Esophagus mucosa (tissue), 1 donor: Measurements from ENCODE around the gene C20orf144. TPM values are rescaled to one million over a fixed set of nuclear protein-coding genes. Genes with fewer than 3 reads are reported as not detected.
"Not testable (repeated sequence)": the region's sequence is repeated elsewhere in the genome, so short reads cannot be mapped to it uniquely, and the experiment has no call there.

Experiments
- ATAC-seq: fragments of 200-7000 bp; cut with Tn5 transposase; one replicate; pipeline ENCODE4 v1.9.1; 2020
- total RNA-seq: library from RNA; stranded (reverse); gene quantifications from one replicate; pipeline ENCODE4 v1.2.4, GENCODE V29; 2023
- donor health status: DM: yes; HTN: yes; CAD: no.

The C20orf144 gene
- not detected for total RNA-seq

DNA sequence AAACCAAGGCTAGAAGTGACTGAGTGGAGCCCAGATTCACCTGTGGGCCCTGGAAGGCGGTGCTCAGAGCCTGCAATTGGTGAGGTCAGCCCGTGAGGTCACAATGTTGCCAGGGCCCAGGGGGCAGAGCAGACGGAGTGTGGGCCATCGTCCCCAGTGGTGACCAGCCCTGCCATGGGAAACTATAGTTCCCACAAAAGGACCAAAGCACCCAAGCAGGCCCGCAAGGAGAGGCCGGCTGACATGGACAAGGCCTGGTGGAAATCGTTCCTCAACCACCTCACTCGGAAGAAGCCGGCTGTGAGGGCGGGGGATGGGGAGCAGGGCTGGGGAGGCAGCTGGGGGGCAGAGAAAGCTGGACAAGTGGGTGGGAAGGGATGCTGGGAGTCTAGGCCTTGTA lies at the start of gene C20orf144:
Gene C20orf144, plus strand, starts transcription at position 156 of the 400 bp plus-strand sequence. Its CDS starts 19 bp downstream, at position 175.
- no peak for ATAC-seq

DNA sequence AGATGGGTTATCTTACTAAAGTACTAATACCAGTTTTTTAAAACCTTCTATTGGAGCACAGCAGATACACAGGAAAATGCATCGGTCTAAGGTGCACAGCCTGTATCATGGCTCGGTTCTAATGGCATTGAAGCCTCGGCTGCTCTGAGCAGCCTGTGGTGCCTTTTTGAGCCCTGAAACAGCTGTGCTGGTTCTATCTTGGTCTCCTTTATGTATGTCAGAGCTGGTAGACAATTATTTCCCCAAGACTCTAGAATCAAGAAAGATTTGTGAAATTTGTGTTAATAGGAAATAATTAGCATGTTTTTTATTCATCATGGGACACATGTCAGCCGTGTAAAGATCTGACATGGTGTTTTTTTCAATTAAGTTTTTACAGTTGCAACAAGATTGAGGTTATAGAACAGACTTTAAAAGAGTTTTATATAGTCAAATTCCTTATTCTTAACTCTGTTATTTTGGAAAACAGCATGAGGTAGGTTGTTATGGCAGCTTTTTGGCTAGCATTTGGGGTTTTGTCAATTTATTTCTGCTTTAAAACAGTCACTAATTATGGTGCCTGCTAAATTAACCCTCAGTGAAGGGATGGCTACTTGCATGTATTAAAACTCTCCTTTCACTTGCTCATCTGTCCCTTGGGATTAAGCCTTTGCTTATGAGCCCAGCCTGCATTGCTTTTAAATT lies 40.3 kb upstream of the C20orf144 start:
- no peak for ATAC-seq

DNA sequence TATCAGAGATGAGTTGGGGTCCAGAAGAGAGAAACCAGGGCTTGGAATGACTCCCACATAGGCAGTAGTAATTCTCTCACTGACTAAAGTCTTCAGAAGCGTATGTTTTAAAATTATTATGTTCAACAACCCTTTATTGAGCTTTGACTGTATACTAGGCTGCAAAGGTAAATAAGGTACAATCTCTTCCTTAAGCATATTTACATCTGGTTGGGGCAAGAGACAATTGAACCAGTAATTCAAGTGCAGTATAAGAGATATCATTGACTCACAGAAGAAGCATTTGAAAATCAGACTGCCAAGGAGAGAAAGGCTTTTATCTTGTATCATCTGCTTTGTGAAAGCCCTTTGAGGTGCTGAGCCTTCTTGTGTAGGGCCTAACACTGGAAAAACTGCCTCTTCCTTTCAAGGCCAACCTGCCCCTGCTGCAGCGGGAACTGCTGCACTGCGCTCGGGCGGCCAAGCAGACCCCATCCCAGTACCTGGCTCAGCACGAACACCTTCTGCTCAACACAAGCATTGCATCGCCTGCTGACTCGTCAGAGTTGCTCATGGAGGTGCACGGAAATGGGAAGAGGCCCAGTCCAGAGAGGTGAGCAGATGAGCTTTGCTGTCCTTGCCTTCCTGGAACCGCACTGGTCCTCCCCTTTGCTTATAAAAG lies 39.3 kb upstream of the C20orf144 start:
- no peak for ATAC-seq

DNA sequence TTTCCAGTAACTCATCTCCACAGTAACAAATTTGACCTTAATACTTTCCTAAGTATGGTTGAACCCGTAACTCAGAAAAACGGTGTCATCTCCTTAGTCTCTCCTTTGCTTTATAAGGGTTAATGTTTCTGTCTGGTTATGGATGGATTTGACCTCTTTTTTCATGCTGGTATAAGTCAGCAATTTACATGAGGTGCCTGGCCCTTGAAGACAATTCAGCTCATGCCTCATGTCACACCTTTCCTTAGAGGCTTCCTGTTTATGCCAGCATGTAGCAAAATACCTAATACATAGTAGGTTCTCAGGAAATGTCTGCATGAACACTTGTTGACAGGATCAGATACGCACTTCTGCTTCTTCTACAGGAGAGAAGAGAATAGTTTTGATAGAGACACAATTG lies 37.7 kb upstream of the C20orf144 start:
- ATAC-seq: no peak

DNA sequence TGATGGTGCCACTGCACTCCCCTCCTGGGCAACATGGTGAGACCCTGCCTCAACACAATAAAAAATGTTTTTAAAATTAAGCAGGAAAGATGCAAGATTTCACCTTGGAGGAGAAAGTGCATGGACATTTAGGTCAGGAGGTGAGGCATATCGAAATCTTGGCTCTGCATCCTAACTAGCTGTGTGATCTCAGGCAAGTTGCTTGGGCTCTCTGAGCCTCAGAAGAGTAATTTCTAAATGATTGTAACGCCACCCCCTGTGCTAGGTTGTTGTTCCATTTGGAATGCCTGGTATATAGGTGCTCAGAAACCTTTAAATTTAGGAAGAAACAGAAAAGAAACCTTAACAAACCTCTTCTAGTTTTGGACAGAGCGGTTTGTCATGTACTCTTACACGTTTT lies 35.9 kb upstream of the C20orf144 start:
- ATAC-seq: no peak

DNA sequence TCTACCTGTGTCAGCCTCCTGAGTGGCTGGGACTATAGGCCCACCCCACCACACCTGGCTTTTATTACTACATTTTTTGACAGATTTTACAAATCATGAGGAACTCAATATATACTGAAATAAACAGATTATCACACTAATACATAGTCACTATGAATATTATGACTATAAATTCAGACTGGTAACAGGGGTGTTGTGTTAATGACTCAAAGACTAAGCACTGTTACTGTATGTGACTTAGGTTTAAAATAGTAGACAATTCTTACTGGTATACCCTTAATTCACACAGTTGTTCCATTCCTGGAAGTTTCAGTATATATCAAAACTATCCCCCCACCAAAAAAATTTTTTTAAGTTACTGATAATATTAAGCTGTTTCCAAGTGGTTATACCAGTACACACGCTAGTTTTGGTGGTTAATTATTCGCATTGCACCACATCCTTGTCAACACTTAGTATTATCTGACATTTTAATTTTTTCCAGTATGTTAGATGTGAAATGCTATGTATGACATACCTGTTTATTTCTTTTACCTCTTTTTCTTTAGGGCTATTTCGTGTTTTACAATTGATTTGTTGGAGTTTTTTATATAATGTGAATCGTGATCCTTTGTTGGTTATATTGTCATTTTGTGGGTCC lies 34.4 kb upstream of the C20orf144 start:
- no peak for ATAC-seq

DNA sequence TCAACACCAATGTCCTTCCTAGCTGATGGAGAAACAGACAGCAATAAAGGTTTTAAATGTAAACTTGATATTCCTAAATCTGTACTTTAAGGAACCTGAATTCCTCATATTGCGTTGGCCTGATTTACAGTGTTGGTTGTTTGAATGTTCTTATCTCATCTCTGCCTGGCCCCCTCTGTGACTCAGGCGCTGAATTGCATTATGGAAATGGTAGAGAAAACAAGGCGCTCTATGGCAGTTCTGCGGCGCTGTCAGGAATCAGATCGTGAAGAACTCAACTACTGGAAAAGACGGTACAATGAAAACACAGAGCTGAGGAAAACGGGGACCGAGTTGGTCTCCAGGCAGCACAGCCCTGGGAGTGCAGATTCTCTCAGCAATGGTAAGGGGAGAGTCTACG lies 32.6 kb upstream of the C20orf144 start:
- ATAC-seq: no peak

DNA sequence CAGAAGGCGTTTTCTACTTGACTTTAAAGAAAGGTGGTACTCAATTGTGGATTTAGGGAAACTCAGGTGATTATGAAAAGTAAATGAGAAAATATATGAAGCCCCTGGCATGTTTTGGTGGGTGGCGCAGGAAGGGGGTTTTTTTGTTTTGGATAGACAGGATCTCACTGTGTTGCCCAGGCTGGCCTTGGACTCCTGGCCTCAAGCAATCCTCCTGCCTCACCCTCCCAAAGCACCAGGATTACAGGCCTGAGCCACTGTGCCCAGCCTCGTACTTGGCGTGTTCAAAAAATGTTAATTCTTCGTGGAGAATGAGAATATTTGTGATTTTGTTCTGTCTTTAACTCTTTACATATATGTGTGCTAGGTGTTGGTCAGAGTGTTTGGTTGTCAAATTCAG lies 32.1 kb upstream of the C20orf144 start:
- no peak for ATAC-seq

DNA sequence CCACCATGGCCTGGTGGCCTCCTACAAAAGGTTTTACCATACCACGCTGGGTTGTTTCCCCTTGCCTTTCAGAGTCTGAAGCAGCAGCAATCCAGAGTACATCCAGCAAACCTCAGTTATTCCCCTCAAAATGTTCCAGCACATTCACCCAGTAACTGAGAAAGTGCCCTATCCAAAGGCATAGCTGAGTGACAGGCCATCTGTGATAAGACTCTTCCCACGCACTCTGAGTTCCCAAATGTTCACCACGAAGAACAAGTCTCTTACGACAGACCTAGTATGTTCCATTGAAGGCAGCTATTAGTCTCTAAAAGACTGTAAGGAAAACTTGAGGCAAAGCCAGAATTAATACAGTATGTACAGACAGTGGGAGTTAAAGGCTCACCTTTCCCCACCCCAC lies 31.6 kb upstream of the C20orf144 start:
- no peak for ATAC-seq

DNA sequence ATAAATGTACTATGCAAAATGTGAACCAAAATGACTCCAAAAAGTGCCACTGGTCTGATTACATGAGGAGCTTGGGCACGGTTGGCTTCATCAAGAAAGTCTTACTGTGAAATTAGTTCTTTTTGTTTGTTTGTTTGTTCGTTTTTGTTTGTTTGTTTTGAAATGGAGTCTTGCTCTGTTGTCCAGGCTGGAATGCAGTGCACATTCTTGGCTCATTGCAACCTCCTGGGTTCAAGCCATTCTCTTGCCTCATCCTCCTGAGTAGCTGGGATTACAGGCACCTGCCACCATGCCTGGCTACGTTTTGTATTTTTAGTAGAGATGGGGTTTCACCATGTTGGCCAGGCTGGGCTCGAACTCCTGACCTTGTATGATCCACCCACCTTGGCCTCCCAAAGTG lies 30.2 kb upstream of the C20orf144 start:
- ATAC-seq: not testable (repeated sequence)

DNA sequence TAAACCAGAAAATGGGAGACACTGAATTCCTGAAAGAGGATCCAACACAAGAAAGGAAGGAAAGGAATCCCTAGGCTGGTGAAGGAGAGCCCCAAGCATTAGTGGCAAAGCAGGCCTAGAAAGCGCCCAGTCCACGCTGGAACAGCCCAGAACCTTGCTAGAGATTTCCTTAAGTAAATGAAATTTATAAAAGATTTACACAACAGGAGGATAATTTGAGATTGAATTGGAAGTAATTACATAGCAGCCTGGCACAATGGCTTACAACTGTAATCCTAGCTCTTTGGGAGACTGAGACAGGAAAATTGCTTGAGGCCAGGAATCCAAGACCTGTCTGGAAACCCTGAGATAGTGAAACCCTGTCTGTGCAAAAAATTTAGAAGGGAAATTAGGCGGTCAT lies 26.8 kb upstream of the C20orf144 start:
- no peak for ATAC-seq

DNA sequence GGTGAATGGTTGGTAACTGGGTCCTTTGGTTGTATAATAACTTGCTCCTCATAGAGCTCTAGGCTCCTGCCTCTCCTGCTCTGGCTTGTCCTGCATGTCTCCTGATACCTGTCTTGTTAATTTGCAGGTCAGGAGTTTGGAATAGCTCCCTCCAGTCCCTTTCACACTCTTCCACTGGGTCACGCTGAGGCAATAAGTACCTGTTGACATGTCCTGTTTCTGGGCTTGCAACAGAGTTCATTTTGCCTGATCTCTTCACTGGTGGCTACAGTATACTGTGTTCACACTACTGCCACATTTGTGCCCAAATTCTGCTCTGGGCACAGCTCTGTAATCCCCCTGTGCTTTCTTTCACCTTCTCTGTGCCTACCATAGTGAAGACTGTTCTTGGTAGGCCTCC lies 25.4 kb upstream of the C20orf144 start:
- ATAC-seq: no peak

DNA sequence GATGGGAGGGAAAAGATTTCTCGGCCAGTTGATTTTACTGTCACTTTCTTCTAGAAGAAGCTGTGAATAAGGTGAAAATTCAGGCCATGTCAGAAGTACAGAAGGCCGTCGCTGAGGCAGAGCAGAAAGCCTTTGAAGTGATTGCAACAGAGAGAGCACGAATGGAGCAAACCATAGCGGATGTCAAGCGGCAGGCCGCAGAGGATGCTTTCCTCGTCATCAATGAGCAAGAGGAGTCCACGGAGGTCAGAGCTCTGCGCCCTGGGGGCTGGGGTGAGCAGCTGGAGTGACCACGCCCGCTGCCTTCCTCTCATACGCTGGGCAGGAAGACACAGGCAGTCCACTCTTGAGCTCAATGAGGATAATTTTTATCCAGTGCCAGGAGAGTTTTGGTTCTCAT lies 21.8 kb upstream of the C20orf144 start:
- ATAC-seq: no peak

DNA sequence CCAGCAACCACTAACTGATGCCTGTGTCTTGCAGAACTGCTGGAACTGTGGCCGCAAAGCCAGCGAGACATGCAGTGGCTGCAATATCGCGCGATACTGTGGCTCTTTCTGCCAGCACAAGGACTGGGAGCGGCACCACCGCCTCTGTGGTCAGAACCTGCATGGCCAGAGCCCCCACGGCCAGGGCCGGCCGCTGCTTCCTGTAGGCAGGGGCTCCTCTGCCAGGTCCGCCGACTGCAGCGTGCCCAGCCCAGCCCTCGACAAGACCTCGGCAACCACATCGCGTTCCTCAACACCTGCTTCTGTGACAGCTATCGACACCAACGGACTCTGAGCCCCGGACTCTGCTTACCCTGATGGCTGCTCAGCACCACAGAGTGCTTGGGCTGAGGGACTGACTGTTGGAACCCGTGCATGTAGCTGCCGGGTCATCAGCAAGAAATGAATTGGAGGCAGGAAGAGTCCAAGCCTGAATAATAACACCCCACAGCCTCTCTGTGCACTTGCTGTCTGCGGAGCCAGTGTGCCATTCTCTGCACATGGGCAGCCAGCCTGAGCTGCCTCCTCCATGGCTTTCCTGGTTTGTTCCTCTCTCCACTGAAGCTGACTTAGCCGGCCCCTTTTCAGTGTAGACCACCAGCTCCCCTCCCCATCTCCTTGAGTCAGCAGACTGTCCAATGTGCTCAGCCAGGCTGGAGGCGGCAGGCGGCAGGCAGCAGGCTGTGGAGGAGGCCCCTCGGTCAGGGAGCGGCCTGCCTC lies 17.6 kb upstream of the C20orf144 start:
- ATAC-seq: no peak

DNA sequence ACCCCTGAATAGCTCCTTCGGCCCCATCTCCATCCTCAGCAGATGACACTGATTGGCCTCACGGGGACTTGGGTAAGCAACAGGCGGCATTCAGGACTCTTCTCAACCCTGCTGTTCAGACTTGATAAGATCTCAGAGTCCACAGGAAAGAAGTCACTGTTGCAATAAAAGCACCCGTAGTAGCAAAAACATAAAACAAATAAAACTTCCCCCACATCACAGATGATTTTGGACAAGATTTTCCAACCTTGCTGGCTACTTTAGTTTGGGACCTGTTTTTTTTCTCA lies 17.1 kb upstream of the C20orf144 start:
- ATAC-seq: no peak

DNA sequence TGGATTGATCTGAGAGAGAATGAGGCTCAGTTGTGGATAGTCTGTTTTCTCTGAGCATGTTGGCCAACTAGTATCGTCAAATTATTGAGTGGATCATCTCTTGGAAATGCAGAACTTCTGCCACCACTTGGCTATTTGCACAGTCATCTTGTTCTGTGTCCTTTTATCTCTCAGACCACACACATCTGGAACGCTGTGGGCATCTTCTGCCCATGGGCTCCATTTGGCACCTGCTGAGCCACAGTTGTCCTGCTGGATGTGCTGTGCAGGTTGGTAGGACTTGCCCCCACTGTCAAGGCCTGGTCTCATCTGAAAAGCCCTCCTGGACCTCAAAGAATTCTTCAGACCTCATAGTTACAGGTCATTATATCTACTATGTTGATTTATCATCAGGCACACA lies 16.7 kb upstream of the C20orf144 start:
- no peak for ATAC-seq

DNA sequence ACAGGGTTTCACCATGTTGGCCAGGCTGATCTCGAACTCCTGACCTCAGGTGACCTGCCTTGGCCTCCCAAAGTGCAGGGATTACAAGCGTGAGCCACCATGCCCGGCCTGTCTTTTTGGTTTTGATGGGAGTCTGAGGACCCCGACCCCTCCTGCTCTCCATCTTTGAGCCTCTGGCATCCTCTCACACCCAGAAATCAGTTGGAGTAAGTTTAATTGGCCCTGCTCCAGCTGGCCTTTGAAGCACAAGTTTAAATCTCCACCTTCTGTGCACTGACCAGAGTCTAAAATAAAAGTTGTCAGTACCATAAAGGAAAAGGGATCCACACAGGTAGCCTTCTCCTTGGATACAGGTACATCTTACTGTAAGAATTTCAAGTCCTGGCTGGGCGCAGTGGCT lies 15.9 kb upstream of the C20orf144 start:
- no peak for ATAC-seq

DNA sequence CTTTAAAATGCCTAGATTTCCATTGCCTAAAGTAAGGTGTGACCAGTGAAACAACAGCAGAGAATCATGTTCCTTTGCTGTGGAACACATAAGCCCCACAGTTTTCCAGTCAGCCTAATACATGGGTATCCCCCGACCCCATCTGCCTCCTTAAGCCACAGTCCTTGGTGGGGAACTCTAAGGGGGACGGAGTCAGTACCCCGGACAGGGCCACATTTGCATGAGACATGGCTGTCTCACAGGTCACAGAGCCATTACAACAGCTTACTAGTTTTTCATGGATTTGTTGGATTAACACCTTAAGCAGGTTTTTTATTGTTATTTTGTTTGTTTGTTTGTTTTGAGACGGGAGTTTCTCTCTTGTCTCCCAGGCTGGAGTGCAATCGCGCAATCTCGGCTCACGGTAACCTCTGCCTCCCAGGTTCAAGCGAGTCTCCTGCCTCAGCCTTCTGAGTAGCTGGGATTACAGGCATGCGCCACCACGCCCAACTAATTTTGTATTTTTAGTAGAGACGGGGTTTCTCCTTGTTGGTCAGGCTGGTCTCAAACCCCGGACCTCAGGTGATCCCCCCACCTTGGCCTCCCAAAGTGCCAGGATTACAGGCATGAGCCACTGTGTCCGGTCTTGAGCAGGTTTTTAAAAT lies 15.0 kb upstream of the C20orf144 start:
- ATAC-seq: not testable (repeated sequence)

DNA sequence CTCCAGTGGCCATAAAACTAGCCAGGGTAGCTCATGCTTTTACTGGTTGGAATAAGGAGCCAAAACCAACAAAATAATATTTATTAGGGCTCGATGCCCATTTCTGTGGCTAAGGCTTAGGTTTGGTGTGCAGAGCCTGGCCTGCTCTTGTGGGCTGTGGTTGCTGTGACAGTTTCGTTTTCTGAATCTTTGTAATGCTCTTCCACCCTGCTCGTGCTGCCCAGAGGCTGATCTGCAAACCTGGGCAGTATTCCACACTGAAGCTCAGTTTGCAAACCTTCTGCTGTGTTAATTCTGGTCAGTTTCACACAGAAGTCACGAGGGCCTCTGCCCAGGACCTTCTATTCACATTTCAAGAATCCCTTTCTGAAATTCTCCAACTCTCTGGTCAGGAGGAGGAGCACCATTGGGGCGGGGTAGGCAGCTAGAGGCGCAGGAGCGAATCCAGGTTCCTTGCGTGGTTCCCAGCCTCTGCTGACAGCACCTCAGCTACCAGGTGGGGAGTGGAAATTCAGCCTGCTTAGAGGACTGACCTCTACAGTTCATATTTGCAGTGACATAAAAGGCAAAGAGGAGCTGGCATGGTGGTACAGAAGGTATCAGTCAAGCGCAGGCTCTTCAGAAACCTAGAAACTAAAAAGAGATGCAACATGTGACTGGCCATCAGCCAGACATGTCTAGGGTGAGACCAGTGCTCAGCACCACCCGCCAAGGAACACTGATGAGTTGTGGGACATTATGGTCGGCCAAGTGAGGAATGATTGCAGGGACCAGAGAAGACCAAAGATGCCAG lies 14.3 kb upstream of the C20orf144 start:
- peak; percentile 41 for ATAC-seq

DNA sequence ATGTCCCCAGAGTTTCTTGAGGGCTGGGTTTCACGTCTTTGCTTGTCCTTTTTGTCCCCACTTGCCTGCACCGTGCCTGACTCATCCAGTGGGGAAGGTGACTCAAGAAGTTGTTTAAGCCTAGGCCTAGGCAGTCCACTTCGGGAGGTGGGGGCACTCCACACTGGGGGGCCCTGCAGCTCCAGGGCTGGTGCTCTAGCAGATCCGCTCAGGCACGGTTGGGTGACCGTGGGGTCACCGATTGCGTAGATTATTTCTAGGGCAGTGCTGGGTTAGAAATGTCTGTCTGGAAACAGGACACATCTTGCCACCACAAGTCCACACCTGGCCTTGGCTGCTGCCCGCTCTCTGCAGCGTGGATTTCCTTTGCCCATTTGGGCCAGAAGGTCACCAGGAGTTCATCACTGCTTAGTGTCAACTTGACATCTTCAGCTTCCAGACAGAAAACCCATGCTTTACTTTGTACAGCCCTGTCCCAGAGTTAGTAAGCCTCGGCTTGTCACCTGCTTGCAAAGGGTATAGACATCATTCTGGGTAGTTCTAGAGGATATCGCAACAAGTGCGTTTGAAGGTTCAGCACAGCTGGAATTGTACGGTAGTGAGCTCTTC lies 13.6 kb upstream of the C20orf144 start:
- peak; percentile 66 for ATAC-seq

DNA sequence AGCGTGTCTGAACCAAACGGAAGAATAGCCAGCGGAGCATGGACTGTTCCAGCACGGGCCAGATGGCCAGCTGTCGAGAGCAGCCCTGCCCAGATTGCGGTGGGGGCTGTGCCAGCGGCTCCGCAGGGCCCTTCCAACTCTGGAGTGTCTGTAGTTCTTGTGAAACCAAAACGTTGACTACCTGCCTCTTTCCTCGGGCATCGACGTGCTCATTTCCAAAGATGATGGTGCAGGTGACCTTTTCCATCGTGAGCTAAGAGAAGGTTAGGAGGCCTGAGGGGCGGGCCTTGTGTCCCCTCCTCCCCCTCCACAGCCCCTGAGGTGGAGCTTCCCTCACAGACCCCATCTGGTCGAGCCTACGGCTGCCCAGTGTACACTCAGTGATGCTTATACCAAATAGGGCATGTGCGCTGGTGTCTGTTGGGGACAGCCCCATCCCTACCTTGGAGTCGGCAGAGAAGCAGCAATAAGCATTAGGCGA lies 12.9 kb upstream of the C20orf144 start:
- no peak for ATAC-seq
